GM10248 (cell line): ENCODE data around the gene PLA1A.
"Not testable (repeated sequence)": the region's sequence is repeated elsewhere in the genome, so short reads cannot be mapped to it uniquely, and the experiment has no call there.

Experiments
- CTCF ChIA-PET: fragments of 300-600 bp; sonication (Branson Sonifier 250); formaldehyde crosslinking; extraction: SDS; loops from one replicate; lab custom pipeline; 2021; ENCODE audit warnings: antibody characterized with exemption; lab: Yijun Ruan, JAX
- POLR2A ChIA-PET: fragments of 350-650 bp; sonication (Branson Sonifier 250); formaldehyde crosslinking; extraction: SDS; loops from one replicate; lab custom pipeline; 2020; ENCODE audit warnings: antibody characterized with exemption; lab: Yijun Ruan, JAX
- DNase-seq: peaks from one replicate; pipeline ENCODE4 v3.0.0; 2012; ENCODE audit errors: extremely low spot score
- TF ChIP-seq, protein P1 (sequence below): IDR thresholded peaks from 2 replicates; pipeline ENCODE4 v1.5.1; 2012; ENCODE audit warnings: mild to moderate bottlenecking, low read depth; ENCODE audit errors: extremely low read depth, missing control alignments, control extremely low read depth

The PLA1A gene

DNA sequence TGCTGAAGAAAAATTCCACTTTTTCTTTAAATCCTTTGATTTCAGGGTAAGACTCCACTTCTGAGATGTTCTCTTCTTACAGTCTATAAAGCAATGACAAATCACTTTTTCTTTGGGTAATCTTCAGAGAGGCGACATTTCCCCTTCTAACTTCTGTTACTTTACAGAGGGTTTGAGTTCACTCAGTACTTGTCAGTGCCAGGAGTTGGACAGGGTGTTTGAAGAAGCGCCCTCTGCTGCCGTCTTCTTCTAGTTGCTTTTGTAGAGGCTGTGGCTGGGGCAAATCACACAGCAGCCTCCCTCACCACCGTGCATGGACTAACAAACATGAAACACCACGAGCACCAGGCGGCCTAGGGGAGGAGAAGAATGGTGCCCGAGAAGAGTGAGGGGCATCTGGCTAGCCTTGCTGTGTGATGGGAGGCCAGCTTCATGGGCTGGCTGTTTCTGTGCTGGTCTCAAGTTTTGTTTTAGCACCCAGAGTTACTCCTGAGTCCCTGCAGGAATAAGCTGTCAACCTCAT lies 38.2 kb upstream of the PLA1A start, which contains the start of gene CD80:
TSS of gene CD80 (minus strand) at position 174 of the 523 bp plus-strand sequence. CDS start 1,886 bp downstream, outside the sequence.
- ChIA-PET CTCF (interaction anchor here (0.8 to 3.5 kb wide), 24 partner anchors 9 to 675 kb away, joined by 3 to 20 read pairs (median 5); partner anchors contain the start of genes ADPRH and B4GALT4), POLR2A (interaction anchor here (0.6 to 1.1 kb wide), 4 partner anchors 11 to 776 kb away, joined by 3 to 7 read pairs (median 3); no protein-coding TSS in a partner anchor)
- TF ChIP-seq, protein P1, sequence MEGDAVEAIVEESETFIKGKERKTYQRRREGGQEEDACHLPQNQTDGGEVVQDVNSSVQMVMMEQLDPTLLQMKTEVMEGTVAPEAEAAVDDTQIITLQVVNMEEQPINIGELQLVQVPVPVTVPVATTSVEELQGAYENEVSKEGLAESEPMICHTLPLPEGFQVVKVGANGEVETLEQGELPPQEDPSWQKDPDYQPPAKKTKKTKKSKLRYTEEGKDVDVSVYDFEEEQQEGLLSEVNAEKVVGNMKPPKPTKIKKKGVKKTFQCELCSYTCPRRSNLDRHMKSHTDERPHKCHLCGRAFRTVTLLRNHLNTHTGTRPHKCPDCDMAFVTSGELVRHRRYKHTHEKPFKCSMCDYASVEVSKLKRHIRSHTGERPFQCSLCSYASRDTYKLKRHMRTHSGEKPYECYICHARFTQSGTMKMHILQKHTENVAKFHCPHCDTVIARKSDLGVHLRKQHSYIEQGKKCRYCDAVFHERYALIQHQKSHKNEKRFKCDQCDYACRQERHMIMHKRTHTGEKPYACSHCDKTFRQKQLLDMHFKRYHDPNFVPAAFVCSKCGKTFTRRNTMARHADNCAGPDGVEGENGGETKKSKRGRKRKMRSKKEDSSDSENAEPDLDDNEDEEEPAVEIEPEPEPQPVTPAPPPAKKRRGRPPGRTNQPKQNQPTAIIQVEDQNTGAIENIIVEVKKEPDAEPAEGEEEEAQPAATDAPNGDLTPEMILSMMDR: peak; percentile 67
- peak; percentile 65 for DNase-seq

DNA sequence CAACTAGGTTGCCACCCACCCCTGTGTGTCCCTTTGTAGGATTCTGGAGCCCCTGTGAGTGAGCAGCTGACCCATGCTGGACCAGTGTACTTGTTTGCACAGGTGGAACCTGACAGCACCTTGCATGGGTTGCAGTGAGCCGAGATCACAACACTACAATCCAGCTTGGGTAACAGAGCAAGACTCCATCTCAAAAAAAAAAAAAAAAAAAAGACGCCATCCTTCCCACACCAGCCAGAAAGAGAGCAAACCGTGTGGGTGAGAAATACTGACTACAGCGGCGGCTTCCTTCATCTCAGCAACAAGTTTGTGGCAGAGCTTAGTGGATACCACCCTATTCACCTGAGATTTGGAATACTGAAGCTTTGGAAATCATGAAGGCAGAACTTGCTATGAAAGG lies 37.5 kb upstream of the PLA1A start:
- DNase-seq: no peak
- TF ChIP-seq, protein P1: no peak
- POLR2A ChIA-PET: interaction anchor here (0.6 to 1.3 kb wide), 7 partner anchors 10 to 777 kb away, joined by 3 to 15 read pairs (median 3); no protein-coding TSS in a partner anchor
- CTCF ChIA-PET: interaction anchor here (0.8 to 3.5 kb wide), 21 partner anchors 9 to 319 kb away, joined by 3 to 20 read pairs (median 5); partner anchors contain the start of genes ADPRH and B4GALT4

DNA sequence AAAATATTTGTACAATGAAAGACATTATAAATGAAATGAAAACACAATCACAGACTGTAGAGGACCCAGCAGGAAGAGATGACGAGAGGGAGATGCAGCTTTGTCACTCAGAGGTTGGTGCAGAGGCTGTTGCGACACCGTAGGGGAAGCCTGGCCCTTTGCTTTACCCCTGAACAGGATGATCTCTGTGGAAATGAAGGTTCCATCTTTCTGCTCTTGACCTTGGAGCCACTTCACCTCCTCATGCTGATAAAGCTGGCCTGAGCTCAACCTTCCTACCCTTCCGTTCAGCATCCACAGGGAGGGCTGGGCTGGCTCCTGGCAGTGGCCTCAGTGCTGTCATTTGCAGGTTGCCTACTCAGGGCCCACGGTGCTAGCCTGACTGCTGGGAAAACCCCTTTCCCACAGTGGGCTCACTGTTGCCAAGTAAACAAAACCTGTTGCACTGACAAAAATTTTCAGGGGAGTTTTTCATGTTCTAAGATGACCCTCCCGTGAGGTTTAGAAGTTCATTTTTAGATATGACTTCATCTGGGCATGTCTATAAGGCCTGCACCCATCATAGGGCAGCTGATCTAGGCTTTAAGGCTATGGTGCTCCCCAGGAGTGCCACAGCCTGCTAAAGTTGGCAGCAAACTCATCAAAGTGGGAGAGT lies 35.3 kb upstream of the PLA1A start:
- DNase-seq: peak; percentile 77
- TF ChIP-seq, protein P1: no peak
- CTCF ChIA-PET: interaction anchor here (0.8 to 2.4 kb wide), 3 partner anchors 16 to 38 kb away, joined by 3 to 6 read pairs (median 5); partner anchors contain the start of gene ADPRH
- POLR2A ChIA-PET: interaction anchor here (1.1 to 1.2 kb wide), 2 partner anchors 12 to 51 kb away, joined by 3 to 5 read pairs; no protein-coding TSS in a partner anchor

DNA sequence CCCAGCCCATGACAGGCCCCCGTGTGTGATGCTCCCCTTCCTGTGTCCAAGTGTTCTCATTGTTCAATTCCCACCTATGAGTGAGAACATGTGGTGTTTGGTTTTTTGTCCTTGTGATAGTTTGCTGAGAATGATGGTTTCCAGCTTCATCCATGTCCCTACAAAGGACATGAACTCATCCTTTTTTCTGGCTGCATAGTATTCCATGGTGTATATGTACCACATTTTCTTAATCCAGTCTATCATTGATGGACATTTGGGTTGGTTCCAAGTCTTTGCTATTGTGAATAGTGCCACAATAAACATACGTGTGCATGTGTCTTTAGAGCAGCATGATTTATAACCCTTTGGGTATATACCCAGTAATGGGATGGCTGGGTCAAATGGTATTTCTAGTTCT lies 34.4 kb upstream of the PLA1A start:
- POLR2A ChIA-PET: interaction anchor here (1.1 to 1.2 kb wide), 2 partner anchors 13 to 50 kb away, joined by 3 to 5 read pairs; no protein-coding TSS in a partner anchor
- CTCF ChIA-PET: interaction anchor here (1.1 to 2.4 kb wide), 2 partner anchors 15 to 19 kb away, joined by 5 to 6 read pairs; partner anchors contain the start of gene ADPRH
- DNase-seq: not testable (repeated sequence)

DNA sequence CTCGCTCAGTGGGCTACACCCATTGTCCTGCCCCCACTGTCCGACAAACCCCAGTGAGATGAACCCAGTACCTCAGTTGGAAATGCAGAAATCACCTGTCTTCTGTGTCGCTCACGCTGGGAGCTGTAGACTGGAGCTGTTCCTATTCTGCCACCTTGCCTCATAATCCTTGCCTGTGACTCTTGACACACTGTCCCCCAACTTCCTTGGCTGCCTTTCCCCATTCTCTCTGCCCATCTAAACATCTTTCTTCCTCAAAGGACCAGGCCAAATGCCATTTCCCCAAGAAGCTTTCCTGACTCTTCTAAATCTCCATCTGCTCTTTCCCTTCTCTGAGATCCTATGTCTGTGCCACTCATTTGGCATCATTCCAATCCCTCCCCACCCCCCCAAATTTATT lies 28.5 kb upstream of the PLA1A start:
- ChIA-PET POLR2A (no interaction called here), CTCF (interaction anchor here (1.2 to 3.4 kb wide), 6 partner anchors 10 to 112 kb away, joined by 4 to 18 read pairs (median 6); partner anchors contain the start of gene CD80)
- TF ChIP-seq, protein P1: no peak
- no peak for DNase-seq

DNA sequence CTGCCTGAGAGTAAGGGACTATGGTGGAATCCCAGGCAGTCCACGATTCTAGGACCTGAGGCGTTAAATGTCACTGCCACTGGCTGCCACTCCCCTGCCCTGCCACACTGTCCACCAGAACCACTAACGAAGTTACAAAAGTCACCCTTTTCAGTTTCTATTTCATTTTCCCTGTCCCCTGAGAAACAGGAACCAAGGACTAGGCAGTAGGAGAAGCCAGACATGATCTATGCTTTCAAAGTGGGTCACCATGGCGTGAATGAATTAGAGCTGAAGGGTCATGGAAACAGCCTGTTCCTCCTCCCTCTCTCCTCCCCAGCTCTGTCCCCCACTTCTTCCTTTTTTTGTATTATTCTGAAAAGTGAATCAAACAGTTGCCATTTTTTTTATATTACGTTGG lies 27.5 kb upstream of the PLA1A start:
- ChIA-PET POLR2A (interaction anchor here (1.0 kb wide), 1 partner anchor 10 kb away, joined by 3 read pairs; no protein-coding TSS in a partner anchor), CTCF (interaction anchor here (0.7 to 3.4 kb wide), 8 partner anchors 11 to 112 kb away, joined by 3 to 18 read pairs (median 4); partner anchors contain the start of gene CD80)
- DNase-seq: peak; percentile 31
- TF ChIP-seq, protein P1: no peak
